ENCODE measurements around the gene DUSP16.
"Not testable (repeated sequence)": the region's sequence is repeated elsewhere in the genome, so short reads cannot be mapped to it uniquely, and the experiment has no call there.

The DUSP16 gene

DNA sequence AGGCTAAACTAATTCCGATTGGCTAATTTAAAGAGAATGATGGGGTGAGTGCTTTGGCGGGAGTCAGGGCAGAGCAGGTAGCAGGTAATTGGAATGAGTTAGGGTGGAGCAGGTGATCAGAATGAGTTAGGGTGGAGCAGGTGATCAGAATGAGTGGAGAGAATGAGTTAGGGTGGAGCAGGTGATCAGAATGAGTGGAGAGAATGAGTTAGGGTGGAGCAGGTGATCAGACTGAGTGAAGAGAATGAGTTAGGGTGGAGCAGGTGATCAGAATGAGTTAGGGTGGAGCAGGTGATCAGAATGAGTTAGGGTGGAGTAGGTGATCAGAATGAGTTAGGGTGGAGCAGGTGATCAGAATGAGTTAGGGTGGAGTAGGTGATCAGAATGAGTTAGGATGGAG, 33.3 kb upstream of the DUSP16 start:
- not testable (repeated sequence) for H3K4me3 Mint-ChIP-seq; H3K9me3 Mint-ChIP-seq; H3K4me1 Mint-ChIP-seq (ENCODE audit: low read depth); DNase-seq (ENCODE audit: low spot score); H3K27ac Mint-ChIP-seq; H3K27me3 Mint-ChIP-seq (ENCODE audit: low read depth); H3K36me3 Mint-ChIP-seq (ENCODE audit: low read depth)

DNA sequence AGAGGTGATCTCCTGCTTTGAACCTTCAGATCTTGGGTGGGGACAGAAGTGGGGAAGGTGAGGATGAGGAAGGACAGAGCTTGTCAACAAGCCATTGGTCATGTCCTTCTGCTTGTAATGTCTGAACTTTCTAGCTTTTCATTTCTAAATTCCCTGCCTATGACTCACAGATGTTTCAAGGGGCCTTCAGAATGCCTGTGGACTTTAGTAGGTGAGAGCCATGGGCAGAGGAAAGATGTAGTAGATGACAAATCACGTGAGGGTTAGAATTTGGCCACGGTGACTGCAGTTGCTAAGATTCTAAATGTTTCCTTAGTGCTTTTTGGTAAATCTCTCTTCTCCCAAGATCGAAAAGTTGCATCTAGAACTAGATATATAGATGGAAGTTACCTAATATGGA, 30.3 kb upstream of the DUSP16 start:
- DNase-seq (ENCODE audit: low spot score), result no peak
- Mint-ChIP-seq H3K4me3 (no peak overlapping the region), H3K9me3 (peaks cover 4% of the 10 kb centered on the region), H3K36me3 (ENCODE audit: low read depth) (no peaks in the 10 kb centered on the region), H3K4me1 (ENCODE audit: low read depth) (no peaks in the 10 kb centered on the region), H3K27me3 (ENCODE audit: low read depth) (peaks cover 9% of the 10 kb centered on the region), H3K27ac (peak overlapping the region; percentile 9)

DNA sequence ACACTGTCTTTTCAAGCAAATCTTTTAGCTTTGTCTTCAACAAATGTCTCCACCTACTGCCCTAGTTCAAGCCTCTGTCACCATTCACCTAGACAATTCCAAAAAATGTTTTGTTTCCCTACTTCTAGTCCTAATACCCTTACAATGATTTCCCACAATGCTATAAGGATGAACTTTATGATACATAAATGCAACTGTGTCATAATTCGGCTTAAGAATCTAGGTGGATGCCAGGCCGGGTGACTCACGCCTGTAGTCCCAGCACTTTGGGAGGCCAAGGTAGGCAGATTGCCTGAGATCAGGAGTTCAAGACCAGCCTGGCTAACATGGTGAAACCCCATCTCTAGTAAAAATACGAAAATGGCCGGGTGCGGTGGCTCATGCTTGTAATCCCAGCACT, 28.3 kb upstream of the DUSP16 start:
- H3K27ac Mint-ChIP-seq, result no peak overlapping the region
- no peaks in the 10 kb centered on the region for H3K36me3 Mint-ChIP-seq (ENCODE audit: low read depth)
- DNase-seq (ENCODE audit: low spot score), result no peak
- no peaks in the 10 kb centered on the region for H3K9me3 Mint-ChIP-seq
- H3K27me3 Mint-ChIP-seq (ENCODE audit: low read depth), result peaks cover 6% of the 10 kb centered on the region
- no peaks in the 10 kb centered on the region for H3K4me1 Mint-ChIP-seq (ENCODE audit: low read depth)
- no peak overlapping the region for H3K4me3 Mint-ChIP-seq

DNA sequence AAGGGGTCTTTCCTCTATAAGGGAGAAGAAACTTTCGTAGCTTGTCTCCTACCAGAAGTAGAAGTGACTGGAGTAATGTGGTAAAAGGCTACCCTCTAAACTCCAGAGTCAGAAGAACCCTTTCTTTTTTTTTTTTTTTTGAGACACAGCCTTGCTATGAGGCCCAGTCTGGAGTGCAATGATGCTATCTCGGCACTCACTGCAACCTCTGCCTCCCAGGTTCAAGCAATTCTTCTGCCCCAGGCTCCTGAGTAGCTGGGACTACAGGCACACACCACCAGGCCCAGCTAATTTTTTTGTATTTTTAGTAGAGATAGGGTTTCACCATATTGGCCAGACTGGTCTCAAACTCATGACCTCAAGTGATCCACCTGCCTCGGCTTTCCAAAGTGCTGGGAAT, 25.8 kb upstream of the DUSP16 start:
- not testable (repeated sequence) for H3K27ac Mint-ChIP-seq; H3K36me3 Mint-ChIP-seq (ENCODE audit: low read depth); H3K27me3 Mint-ChIP-seq (ENCODE audit: low read depth); H3K9me3 Mint-ChIP-seq; DNase-seq (ENCODE audit: low spot score); H3K4me3 Mint-ChIP-seq; H3K4me1 Mint-ChIP-seq (ENCODE audit: low read depth)

DNA sequence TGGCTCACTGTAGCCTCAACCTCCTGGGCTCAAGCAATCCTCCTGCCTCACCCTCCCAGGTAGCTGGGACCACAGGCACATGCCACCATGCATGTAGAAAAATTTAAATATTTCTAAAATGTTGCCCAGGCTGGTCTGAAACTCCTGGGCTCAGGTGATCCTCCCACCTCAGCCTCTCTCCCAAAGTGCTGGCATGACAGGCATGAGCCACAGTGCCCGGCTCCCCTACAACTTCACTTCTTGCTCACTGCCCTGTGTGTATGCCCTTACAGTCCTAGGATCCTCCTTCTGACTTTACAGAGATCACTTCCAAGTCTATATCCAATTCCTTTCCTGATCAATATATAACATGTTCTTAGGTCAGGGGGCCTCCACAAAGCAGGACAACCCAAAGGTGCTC, 25.2 kb upstream of the DUSP16 start:
- no peaks in the 10 kb centered on the region for H3K36me3 Mint-ChIP-seq (ENCODE audit: low read depth)
- no peaks in the 10 kb centered on the region for H3K27me3 Mint-ChIP-seq (ENCODE audit: low read depth)
- no peak for DNase-seq (ENCODE audit: low spot score)
- H3K9me3 Mint-ChIP-seq, result no peaks in the 10 kb centered on the region
- H3K27ac Mint-ChIP-seq, result no peak overlapping the region
- no peak overlapping the region for H3K4me3 Mint-ChIP-seq
- H3K4me1 Mint-ChIP-seq (ENCODE audit: low read depth), result peaks cover 8% of the 10 kb centered on the region

DNA sequence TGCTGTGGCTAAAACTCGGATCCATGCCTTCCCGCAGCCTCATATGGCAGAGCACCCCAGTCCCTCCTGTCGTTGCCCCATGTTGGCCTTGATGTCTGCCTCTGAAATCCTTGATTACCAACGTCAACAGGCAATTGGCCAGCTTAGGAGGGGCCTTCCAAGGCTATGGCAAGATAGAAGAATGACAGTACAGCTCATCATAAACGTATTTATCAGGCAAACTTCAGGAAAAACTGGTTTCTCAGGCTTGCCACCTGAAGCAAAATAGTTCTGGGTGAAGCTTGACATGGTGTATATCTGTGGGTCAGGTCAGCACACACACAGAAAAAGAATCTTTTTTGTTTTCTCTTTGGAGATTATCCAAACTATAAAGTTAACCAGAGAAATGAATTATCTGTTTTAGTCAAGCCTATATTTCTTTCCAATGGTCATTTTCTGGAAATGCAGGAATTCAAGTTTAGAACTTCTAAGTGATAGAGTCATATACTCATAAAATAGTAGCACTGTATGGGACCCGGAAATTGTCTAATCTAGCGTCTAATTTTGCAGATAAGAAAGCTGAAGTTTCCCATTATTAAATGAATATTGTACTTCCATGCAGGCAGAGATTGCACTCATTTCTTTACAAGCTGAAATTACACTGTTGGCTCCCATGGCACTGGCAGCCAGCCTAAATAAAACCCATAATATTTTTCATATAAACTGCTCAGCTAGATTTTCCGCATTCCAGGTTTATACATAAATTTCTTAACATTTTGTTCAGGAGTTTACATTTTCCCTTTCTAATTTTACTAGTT, 24.4 kb upstream of the DUSP16 start:
- Mint-ChIP-seq H3K27me3 (ENCODE audit: low read depth) (no peaks in the 10 kb centered on the region), H3K4me3 (no peak overlapping the region), H3K27ac (no peak overlapping the region), H3K4me1 (ENCODE audit: low read depth) (peaks cover 16% of the 10 kb centered on the region), H3K9me3 (no peaks in the 10 kb centered on the region), H3K36me3 (ENCODE audit: low read depth) (no peaks in the 10 kb centered on the region)
- no peak for DNase-seq (ENCODE audit: low spot score)

DNA sequence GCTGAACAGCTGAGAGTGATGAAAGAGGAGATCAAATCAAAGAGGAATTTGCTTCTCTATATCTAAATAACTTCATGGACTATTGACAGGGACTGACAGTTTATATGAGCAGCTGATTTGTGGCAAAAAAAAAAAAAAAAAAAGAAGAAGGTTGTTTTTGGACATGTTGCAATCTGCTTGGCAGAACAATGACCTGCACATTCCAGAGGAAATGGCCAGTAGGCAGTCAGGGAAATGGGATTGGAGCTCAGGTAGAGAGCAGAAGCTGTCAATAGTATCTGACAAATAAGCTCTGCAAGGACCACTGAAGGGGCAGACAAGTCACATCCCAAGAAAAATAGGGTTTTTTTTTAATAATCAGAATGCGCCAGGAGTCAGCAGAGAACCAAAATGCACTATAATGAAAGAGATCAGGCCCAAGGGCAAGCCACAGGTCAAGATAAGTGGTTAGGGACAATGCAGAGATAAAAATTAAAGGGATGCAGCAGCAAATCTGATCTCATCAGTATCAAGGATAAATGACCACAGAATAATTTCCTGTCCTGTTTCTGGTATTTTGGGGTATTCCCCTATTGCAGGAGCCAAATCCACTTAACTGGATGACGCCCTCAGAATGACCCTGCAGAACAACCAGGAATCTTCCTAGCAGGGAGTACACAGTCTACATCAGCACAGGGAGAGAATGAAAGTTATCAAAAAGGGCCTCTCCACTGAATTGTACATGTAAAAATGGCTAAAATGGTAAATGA, 22.6 kb upstream of the DUSP16 start:
- Mint-ChIP-seq H3K36me3 (ENCODE audit: low read depth) (no peaks in the 10 kb centered on the region), H3K4me3 (no peak overlapping the region), H3K27me3 (ENCODE audit: low read depth) (no peaks in the 10 kb centered on the region), H3K9me3 (no peaks in the 10 kb centered on the region), H3K4me1 (ENCODE audit: low read depth) (peaks cover 21% of the 10 kb centered on the region), H3K27ac (no peak overlapping the region)
- DNase-seq (ENCODE audit: low spot score), result no peak

DNA sequence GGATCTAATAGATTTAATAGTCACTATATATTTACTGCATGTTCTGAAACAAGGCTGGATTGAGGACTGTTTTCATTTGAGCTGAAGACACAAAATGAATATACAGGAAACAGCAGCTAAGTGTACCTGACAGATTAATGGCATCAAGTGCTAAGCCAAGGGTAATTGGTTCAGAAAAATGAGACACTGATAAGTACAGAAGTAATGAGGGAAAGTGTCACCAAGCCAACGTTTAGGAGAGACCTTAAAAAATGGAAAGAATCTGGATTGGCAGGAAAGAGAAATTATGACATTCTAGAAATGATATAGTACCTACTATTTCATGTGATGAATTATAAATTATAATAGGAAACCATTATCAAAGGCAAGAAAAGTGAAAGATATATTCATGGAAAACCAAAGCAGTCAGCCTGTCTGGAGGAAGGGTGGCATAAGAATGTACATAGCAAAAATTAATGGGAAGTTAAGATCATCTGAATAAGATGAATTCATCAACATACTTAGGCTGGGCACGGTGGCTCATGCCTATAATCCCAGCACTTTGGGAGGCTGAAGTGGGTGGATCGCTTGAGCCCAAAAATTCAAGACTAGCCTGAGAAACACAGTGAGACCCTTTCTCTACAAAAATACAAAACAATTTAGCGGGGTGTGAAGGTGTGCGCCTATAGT, 21.0 kb upstream of the DUSP16 start:
- Mint-ChIP-seq H3K4me3 (no peak overlapping the region), H3K27me3 (ENCODE audit: low read depth) (no peaks in the 10 kb centered on the region), H3K36me3 (ENCODE audit: low read depth) (no peaks in the 10 kb centered on the region), H3K9me3 (no peaks in the 10 kb centered on the region), H3K4me1 (ENCODE audit: low read depth) (peaks cover 21% of the 10 kb centered on the region), H3K27ac (no peak overlapping the region)
- DNase-seq (ENCODE audit: low spot score), result no peak

DNA sequence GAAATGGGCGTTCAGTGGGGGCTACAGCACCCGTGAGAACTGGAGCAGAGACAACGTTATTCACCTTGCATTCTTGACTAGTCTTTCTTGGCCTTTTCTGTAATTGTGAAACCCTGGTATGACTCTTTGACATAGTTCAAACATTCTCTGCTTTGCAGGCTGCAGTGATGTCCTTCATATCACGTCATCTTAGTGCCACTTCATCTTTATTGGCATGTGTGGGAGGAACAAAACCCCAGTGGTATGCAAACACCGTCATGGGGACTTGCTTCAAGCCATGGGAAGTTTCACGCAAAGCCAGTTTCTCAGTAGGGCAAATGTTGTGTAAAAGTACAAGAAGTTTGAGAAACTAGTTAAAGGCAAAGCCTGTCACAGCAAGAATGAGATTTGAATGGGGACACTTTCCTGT, 20.2 kb upstream of the DUSP16 start:
- Mint-ChIP-seq H3K9me3 (no peaks in the 10 kb centered on the region), H3K4me3 (peak overlapping the region; percentile 36), H3K27ac (peak overlapping the region; percentile 47), H3K36me3 (ENCODE audit: low read depth) (no peaks in the 10 kb centered on the region), H3K4me1 (ENCODE audit: low read depth) (peaks cover 21% of the 10 kb centered on the region), H3K27me3 (ENCODE audit: low read depth) (no peaks in the 10 kb centered on the region)
- DNase-seq (ENCODE audit: low spot score), result peak; percentile 84

DNA sequence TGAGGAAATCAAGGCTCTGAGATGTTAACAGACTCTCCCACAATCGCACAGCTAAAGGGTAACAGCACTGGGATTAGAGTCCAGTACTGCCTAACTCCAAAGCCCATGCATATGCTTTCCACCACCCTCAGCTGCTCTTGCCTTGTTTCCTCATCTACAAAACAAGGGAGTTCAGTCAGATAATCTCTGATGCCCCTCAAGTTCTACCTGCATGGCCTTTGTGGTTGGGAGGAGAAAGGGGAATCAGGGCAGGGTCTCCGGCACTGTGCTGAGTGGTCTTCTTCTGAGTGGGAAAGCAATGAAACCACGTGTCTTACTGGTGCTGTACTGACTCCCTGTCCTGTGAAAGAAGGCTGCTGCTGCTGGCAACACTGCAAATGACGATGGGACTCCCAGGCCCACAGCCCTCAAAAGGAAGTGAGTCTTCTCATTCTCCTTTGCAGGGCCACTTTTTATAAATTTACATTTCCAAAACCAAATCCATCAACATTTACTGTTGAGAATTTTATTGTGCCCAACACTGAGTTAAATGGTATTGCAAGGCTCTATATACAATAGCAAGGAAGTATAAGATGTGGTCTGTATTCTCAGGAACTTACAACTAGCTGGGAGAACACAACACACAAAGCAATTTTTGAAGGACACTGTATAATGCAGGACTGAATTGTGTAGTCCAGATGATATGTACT, 19.7 kb upstream of the DUSP16 start:
- Mint-ChIP-seq H3K27me3 (ENCODE audit: low read depth) (no peaks in the 10 kb centered on the region), H3K27ac (peak overlapping the region; percentile 47), H3K4me1 (ENCODE audit: low read depth) (peaks cover 21% of the 10 kb centered on the region), H3K9me3 (no peaks in the 10 kb centered on the region), H3K36me3 (ENCODE audit: low read depth) (no peaks in the 10 kb centered on the region), H3K4me3 (peak overlapping the region; percentile 36)
- no peak for DNase-seq (ENCODE audit: low spot score)

DNA sequence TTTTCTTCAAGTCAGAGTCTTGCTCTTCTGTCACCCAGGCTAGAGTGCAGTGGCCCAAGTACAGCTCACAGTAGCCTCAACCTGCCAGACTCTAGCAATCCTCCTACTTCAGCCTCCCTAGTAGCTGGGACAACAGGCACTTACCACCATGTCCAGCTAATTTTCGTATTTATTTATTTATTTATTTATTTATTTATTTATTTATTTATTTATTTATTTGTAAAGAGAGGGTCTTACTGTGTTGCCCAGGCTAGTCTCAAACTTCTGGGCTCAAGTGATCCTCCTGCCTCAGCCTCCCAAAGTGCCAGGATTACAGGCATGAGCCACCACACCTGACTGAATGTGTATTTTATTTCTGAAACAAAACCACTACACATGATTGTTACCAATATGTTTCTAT, 18.1 kb upstream of the DUSP16 start:
- H3K4me1 Mint-ChIP-seq (ENCODE audit: low read depth), result peaks cover 21% of the 10 kb centered on the region
- H3K27me3 Mint-ChIP-seq (ENCODE audit: low read depth); H3K9me3 Mint-ChIP-seq; H3K27ac Mint-ChIP-seq; H3K36me3 Mint-ChIP-seq (ENCODE audit: low read depth); H3K4me3 Mint-ChIP-seq; DNase-seq (ENCODE audit: low spot score): not testable (repeated sequence)

DNA sequence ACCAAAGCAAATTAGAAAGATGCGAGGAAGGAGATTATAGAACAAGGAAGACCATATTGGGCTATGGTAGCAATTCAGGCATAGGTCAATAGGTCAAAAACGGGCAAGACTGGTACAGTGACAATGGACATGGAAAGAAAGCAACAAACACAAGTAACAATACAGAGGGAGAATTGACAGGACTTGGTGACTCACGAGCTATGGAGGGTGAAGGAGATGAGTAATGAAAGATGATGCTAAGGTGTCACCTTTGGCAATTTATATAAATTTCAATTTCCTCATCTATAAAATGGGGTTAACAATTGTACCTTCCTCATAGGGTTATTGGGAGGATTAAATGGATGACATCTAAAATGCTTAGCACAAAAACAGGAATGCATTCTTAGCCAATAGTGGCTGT, 15.1 kb upstream of the DUSP16 start:
- peaks cover 12% of the 10 kb centered on the region for H3K4me1 Mint-ChIP-seq (ENCODE audit: low read depth)
- no peak overlapping the region for H3K4me3 Mint-ChIP-seq
- no peaks in the 10 kb centered on the region for H3K9me3 Mint-ChIP-seq
- H3K27ac Mint-ChIP-seq, result no peak overlapping the region
- no peaks in the 10 kb centered on the region for H3K36me3 Mint-ChIP-seq (ENCODE audit: low read depth)
- H3K27me3 Mint-ChIP-seq (ENCODE audit: low read depth), result no peaks in the 10 kb centered on the region
- DNase-seq (ENCODE audit: low spot score), result no peak

DNA sequence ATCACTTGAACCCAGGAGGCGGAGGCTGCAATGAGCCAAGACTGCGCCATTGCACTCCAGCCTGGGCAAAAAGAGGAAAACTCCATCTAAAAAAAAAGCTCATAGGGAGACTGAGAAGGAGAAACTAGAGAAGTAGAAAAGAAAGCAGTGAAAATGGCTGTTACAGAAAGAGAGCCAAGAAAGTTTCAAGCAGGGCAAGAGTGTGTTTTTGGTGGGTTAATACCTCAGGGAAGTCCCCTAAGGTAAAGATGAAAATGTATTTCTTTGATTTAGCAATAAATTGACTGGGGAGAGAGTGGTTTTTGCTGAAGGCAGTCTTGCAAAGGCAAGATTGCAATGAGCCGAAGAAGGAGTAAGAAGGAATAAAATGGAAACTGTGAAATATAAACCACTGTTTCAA, 10.0 kb upstream of the DUSP16 start:
- no peaks in the 10 kb centered on the region for H3K9me3 Mint-ChIP-seq
- H3K36me3 Mint-ChIP-seq (ENCODE audit: low read depth), result no peaks in the 10 kb centered on the region
- peaks cover 2% of the 10 kb centered on the region for H3K4me1 Mint-ChIP-seq (ENCODE audit: low read depth)
- no peak overlapping the region for H3K4me3 Mint-ChIP-seq
- H3K27me3 Mint-ChIP-seq (ENCODE audit: low read depth), result no peaks in the 10 kb centered on the region
- DNase-seq (ENCODE audit: low spot score), result no peak
- no peak overlapping the region for H3K27ac Mint-ChIP-seq

DNA sequence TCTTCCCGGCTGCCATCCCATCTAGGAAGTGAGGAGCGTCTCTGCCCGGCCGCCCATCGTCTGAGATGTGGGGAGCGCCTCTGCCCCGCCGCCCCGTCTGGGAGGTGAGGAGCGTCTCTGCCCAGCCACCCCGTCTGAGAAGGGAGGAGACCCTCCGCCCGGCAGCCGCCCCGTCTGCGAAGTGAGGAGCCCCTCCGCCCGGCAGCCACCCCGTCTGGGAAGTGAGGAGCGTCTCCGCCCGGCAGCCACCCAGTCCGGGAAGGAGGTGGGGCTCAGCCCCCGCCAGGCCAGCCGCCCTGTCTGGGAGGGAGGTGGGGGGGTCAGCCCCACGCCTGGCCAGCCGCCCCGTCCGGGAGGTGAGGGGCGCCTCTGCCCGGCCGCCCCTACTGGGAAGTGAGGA, 3.3 kb upstream of the DUSP16 start:
- H3K36me3 Mint-ChIP-seq (ENCODE audit: low read depth); H3K9me3 Mint-ChIP-seq; H3K4me1 Mint-ChIP-seq (ENCODE audit: low read depth); H3K4me3 Mint-ChIP-seq; H3K27me3 Mint-ChIP-seq (ENCODE audit: low read depth); H3K27ac Mint-ChIP-seq; DNase-seq (ENCODE audit: low spot score): not testable (repeated sequence)
